Activated T-cell treated with anti-CD3 and anti-CD28 coated beads, Interleukin-2, amount 50 U/mL, for 48 hours (primary cell): ENCODE measurements around the gene TMEM53.

Experiments
- DNase-seq, 2 experiments: peaks; one replicate each; pipeline ENCODE4 v3.0.0-alpha.2; 2020

TMEM53 gene

DNA sequence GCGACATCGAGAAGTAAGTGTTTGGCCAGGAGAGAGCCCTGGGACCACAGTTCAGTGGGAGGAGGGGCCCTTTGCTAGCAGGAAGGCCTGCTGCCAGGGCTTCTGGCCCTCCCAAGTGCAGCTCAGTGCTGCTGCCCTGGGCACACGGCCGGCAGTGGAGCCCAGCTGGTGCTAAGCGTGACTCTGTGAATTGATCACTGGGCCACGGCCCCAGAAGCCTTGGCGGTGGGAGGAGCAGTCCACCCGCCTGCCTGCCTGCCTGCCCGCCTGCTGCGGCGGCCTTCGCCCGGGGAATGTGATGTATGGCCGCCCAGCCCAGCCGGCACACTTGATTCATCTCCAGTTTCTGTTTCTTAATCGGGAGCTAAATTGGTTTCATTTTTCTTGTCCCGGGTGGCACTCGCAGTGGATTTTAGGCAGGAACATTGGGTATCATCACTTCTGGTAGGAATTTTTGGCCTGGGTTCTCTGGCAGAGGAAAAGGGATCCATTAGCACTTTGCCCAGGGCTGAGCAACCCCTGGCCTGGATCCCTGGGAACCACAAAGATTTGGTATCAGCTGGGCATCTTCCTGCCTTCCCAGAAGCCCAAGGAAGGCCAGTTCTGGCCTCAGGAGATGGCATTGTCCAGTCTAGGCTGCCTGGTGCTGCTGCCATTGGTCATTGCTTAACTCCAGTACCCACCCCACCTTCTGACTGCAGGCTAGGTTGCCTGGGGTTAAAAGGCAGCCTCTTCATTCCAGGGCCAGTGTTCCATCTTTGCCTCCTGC lies 28.6 kb downstream of the TMEM53 start:
- no peak for DNase-seq

DNA sequence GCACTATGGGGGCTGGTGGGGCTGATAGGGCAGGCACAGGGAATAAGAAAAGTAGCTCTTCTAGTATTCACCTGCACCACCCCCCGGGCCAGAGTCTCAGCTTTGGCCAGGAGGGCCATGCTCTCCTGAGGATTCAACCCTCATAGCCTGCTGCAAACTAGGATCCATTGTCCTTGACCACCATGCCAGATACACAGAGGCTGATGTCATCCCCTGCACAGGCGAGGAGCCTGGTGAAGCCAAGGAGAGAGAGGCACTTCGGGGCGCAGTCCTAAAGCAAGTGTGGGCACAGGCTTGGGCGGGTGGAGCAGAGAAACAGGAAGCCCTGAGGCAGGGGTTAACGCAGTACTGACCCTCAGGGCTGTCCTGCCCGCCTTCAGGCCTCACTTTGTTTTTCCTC lies 29.5 kb downstream of the TMEM53 start:
- DNase-seq, result no peak

DNA sequence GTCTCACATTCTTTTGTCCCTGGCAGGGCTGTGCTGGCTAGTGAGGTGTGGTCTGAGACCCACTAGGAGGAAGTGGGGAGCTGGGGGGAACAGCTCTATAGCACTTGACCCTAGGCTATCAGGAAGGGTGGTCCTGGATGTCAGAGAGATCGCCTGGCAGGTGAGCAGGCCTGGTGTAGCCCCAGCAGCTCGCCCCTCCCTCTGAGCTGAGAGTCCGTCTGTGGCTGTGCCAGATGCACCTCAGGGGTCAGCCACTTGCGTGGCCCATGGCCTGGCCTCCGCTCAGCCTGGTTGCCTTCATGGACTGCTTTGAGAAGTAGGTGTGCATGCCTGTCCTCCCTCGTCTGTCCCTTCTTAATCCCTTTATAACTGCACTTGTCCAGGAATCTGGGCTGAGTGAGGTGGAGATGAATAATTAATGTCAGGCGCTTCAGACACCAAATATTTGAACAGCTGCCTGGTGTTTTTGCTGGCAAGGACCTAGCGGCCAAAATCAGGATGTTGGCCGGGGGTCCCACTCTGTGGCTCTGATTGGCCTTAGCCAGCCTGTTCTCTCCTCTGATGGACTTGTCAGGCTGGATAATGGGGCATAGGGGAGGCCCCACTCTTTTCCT lies 30.5 kb downstream of the TMEM53 start:
- DNase-seq, result no peak

GRCh38 chr1:44642925-44643324 lies 31.4 kb downstream of the TMEM53 start:
- DNase-seq, result no peak

- no peak for DNase-seq
These were observed 32.0 kb downstream of the TMEM53 start for GRCh38 chr1:44642255-44642654.

GRCh38 chr1:44641126-44642102 lies 32.9 kb downstream of the TMEM53 start:
- no peak for DNase-seq

DNA sequence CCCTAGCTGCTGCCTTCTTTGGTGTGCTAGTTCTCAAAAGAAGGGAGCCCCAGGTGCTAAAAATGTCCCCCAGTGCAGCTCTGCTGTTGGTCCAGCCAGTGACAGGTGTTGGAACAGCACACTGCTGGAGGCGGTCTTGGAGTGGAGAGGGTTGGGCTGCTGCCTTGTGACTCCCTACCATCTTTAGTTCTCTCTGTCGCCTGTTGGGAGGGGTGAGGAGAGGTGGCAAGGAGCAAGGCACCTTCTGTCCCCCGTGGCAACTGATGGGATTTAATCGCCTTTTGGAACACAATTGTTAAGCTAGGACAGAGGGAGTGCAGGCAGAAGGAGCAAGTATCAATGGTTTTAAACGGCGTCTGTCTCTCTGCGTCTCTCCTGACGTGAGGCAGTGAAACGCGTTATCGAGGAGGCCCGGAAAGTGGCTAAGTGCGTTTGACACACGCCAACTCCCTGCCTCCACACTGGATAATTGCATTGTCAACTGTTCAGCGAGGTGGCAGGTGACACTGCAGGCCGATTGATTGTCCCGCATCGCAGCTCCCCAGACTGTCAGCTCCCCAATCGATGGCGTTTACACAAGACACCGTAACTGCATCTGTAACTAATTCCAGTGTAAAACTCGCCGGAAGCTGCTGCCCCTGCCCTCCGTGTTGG lies 34.0 kb downstream of the TMEM53 start:
- DNase-seq, result no peak

GRCh38 chr1:44637702-44638411 lies 36.4 kb downstream of the TMEM53 start:
- no peak for DNase-seq

DNA sequence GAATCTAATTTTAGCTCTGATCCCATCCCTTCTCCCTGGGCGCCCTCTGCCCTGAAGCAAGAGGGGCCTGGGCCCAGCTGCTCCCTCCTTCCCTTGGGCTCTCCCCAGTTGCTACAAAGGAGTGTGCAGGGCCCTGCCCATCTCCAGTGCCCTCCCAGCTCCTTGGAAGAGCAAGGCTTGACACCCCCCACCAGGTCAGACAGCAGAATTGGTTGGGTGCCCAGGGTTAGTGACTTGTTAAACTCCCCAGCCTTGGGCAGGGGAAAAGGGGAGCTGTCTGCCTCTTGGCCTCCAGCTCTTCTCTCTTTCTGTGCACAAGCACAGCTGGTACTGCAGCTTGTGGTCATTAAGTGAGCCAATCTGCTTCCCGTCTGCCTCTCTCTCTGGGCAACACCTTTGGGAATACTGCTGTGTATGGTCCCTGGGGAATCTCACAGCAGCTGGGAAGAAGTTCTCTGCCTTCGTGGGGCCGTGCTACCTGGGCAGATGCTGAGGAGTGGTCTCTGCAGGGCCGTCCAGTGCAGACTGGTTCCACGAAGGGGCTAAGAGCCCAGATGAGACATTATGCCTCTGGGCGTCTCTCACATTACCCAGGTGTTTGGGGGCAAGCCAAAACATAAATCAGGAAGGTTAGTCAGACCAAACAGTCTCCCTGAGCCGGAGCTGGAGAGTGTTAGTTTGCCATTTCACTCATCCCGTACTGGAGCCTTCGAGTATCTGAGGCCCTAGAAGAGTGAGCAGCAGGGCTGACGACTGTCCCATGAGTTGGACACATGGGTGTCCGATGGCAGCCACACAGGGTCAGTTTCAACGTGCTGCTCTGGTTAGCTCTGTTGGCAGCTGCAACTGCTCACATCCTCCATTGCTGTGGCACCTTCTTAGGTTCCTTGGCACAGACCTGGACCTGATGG lies 37.3 kb downstream of the TMEM53 start:
- no peak for DNase-seq

GRCh38 chr1:44636083-44636687 lies 38.1 kb downstream of the TMEM53 start:
- no peak for DNase-seq

DNA sequence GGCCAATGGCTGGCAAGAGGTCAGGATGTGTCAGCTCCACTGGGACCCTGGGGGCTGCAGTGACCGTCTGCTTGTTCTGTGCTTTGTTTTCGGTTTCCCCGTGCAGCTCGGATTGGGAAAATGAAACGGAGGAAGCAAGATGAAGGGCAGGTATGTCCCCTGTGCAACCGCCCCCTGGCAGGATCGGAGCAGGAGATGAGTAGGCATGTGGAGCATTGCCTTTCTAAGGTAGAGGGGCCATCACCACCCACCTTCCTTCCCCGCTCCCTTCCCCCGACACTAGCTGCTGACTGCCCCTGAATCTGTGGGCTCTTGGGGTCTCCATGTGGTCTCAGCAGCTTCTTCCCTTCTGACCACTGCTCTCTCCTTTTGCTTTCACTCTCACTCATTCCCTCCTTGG lies 38.8 kb downstream of the TMEM53 start:
- no peak for DNase-seq

DNA sequence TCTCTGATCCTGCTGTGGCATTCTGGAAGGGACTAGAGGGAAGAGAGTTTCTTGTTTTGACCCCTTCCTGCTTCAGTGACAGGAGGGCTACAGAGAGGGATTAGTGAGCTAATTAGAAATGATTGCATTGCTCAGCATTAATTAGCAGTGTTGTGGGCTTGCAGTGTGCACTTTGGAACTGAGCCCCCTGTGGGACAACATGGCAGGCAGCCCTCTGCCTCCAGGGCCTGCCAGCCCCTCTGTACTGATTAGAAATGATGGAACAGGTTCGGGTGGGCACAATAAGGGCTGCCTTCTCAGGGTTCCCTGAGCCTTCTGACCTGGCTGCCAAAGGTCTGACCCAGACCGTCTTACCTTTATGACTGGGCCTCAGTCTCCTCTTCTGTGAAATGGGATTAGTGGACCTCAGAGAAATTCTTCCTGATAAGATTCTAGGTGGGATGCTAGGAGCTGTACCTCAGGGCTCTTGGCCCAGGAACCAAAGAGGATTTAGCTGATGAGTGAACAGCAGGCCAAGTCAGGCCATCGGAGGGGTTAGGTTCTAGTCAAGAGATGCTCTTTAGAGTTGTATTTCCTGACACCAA lies 39.6 kb downstream of the TMEM53 start:
- no peak for DNase-seq

DNA sequence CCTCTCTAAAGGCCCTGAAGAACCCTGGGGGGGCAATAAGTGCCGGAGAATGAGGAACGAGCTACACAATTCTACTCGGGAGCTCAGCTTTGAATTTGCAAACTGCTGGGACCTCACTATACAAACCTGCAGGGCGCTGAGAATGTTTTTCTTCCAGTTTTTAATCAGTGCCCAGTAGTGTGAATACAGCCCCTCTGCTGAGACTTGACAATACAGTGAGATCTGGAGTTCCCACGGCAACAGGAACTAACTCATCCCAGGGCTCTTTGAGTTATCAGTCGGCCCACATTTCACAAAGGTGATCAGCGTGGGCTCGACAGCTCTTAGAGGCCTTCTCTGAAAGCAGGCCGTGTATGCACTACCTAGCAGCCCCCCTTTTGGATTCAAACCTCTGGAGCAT lies 41.7 kb downstream of the TMEM53 start:
- DNase-seq, result no peak

- DNase-seq, result peak; percentile 91 to 93
These were observed 42.4 kb downstream of the TMEM53 start for GRCh38 chr1:44631647-44632539.

DNA sequence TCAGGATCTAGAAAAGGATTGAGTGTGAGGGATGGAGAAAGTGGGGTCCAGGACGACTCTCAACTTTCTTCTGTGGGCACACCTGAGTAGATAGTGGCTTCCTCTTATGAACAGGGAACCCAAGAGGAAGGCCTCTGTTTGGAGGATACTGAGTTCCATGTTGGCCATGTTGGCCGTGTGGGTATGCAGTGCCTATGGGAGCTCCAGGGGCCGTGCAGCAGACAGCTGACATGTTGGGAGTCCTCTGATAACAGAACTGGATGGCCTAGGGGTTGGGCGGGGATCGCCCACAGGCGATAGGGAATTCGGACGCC lies 43.0 kb downstream of the TMEM53 start:
- DNase-seq, result no peak

DNA sequence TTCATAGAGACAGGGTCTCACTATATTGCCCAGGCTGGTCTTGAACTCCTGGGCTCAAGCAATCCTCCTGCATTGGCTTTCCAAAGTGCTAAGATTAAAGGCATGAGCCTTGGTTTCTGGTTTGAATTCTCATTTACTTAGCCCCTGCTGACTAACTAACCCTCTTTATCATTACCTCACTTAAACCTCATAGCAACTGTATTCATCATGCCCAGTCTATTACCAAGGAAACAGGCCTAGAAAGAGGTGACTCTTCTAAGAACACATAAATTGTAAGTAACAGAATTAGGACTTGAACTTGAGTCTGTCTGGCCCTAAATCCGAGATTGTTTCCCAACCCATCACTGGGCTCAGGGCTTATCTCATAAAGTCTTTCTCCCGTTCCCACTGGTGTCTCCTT lies 44.2 kb downstream of the TMEM53 start:
- DNase-seq, result no peak

DNA sequence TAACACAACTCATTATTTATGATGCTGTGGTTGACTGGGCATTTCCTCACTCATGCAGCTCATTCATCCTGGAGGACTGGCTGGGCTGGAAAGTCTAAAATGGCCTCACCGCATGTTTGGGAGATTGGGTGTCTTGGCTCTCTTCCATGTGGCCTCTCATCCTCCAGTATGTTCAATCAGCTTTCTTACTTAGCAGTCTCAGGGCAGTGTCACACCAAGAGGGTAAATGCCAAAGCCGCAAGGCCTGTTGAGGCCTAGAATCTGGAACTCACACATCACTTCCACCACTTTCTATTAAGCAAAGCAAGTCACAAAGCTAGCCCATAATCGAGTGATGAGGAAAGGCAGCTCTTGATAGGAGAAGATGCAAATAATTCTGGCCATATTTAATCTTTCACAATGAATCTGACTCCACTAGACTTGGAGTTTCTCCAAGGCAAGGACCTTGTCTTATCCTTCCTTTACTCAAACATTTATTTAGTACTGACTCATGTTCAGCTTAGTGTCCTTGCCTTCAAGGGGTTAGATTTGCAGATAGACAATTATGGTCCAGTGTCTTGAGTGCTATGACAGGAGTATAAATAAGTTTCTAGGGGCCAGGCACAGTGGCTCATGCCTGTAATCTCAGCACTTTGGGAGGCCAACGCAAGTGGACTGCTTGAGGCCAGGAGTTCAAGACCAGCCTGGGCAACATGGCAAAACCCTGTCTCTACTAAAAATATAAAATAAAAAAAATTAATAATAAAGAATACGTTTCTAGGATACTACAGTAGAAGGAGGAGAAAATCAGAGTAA lies 45.1 kb downstream of the TMEM53 start:
- DNase-seq, result no peak

- DNase-seq, result no peak
These were observed 48.9 kb downstream of the TMEM53 start for GRCh38 chr1:44625348-44625747.
